H9 (cell line): Measurements from ENCODE around the gene ATP5MC2. TPM values are rescaled to one million over a fixed set of nuclear protein-coding genes. Genes with fewer than 3 reads are reported as not detected.

Source experiments
- DNase-seq: peaks from one replicate; pipeline ENCODE4 v3.0.0-alpha.2; 2017
- H2AFZ ChIP-seq: one replicate; pipeline ENCODE4 v1.6.1; 2013; ENCODE audit warnings: mild to moderate bottlenecking, low read length, control low read depth, moderate library complexity
- H2AK5ac ChIP-seq: 2 replicates; pipeline ENCODE4 v1.6.1; 2013; ENCODE audit warnings: low read length, control low read depth, mixed read lengths; ENCODE audit not compliant: insufficient read length
- H2BK120ac ChIP-seq: one replicate; pipeline ENCODE4 v1.6.1; 2013; ENCODE audit warnings: low read depth, mild to moderate bottlenecking, low read length, control low read depth, inconsistent platforms; ENCODE audit not compliant: poor library complexity, severe bottlenecking
- H2BK12ac ChIP-seq: 2 replicates; pipeline ENCODE4 v1.6.1; 2013; ENCODE audit warnings: low read length, control low read depth, mixed read lengths, low read depth; ENCODE audit not compliant: insufficient read length
- H2BK15ac ChIP-seq: 2 replicates; pipeline ENCODE4 v1.6.1; 2013; ENCODE audit warnings: low read depth, low read length, control low read depth
- H2BK20ac ChIP-seq: one replicate; pipeline ENCODE4 v1.6.1; 2013; ENCODE audit warnings: low read depth, mild to moderate bottlenecking, low read length, control low read depth, inconsistent platforms; ENCODE audit not compliant: poor library complexity, severe bottlenecking
- H2BK5ac ChIP-seq: 2 replicates; pipeline ENCODE4 v1.6.1; 2013; ENCODE audit warnings: low read length, control low read depth, mixed read lengths; ENCODE audit not compliant: insufficient read length
- H3K14ac ChIP-seq: 2 replicates; pipeline ENCODE4 v1.6.1; 2013; ENCODE audit warnings: low read length, control low read depth; ENCODE audit not compliant: insufficient read depth
- H3K18ac ChIP-seq: 2 replicates; pipeline ENCODE4 v1.6.1; 2013; ENCODE audit warnings: low read depth, mild to moderate bottlenecking, mixed read lengths, low read length, control low read depth; ENCODE audit not compliant: insufficient read length
- H3K23ac ChIP-seq: 2 replicates; pipeline ENCODE4 v1.6.1; 2013; ENCODE audit warnings: low read length, control low read depth, mixed read lengths, low read depth; ENCODE audit not compliant: insufficient read length
- H3K23me2 ChIP-seq: 2 replicates; pipeline ENCODE4 v1.6.1; 2013; ENCODE audit warnings: low read depth, mild to moderate bottlenecking, mixed read lengths, low read length, control low read depth; ENCODE audit not compliant: insufficient read length, poor library complexity, severe bottlenecking
- H3K27ac ChIP-seq: 2 replicates; pipeline ENCODE4 v1.5.1; 2013; ENCODE audit warnings: low read length, control low read depth, mixed read lengths, low read depth; ENCODE audit not compliant: insufficient read length
- H3K27me3 ChIP-seq: 2 replicates; pipeline ENCODE4 v1.6.1; 2013; ENCODE audit warnings: low read length, control low read depth, inconsistent platforms; ENCODE audit not compliant: insufficient read depth
- H3K4ac ChIP-seq: 2 replicates; pipeline ENCODE4 v1.6.1; 2013; ENCODE audit warnings: low read depth, mild to moderate bottlenecking, control low read depth, inconsistent platforms, low read length, moderate library complexity
- H3K4me1 ChIP-seq: 2 replicates; pipeline ENCODE4 v1.6.1; 2013; ENCODE audit warnings: low read length, control low read depth, inconsistent platforms; ENCODE audit not compliant: insufficient read depth
- H3K4me2 ChIP-seq: 2 replicates; pipeline ENCODE4 v1.6.1; 2013; ENCODE audit warnings: low read length, control low read depth, mixed read lengths; ENCODE audit not compliant: insufficient read length, insufficient read depth
- H3K56ac ChIP-seq: 2 replicates; pipeline ENCODE4 v1.6.1; 2013; ENCODE audit warnings: low read depth, mild to moderate bottlenecking, mixed read lengths, low read length, control low read depth; ENCODE audit not compliant: insufficient read length
- H3K79me1 ChIP-seq: 2 replicates; pipeline ENCODE4 v1.6.1; 2013; ENCODE audit warnings: low read depth, mild to moderate bottlenecking, moderate library complexity, low read length, control low read depth, inconsistent platforms; ENCODE audit not compliant: insufficient read depth, poor library complexity, severe bottlenecking
- H3K79me2 ChIP-seq: 2 replicates; pipeline ENCODE4 v1.6.1; 2013; ENCODE audit warnings: low read length, control low read depth, inconsistent platforms; ENCODE audit not compliant: insufficient read depth
- H3K9ac ChIP-seq: 2 replicates; pipeline ENCODE4 v1.6.1; 2013; ENCODE audit warnings: low read length, control low read depth, mixed read lengths; ENCODE audit not compliant: insufficient read length; ENCODE audit errors: extremely low read depth
- H3K9me3 ChIP-seq: one replicate; pipeline ENCODE4 v1.6.1; 2013; ENCODE audit warnings: low read depth, low read length, inconsistent platforms; ENCODE audit not compliant: control insufficient read depth
- H3T11ph ChIP-seq: one replicate; pipeline ENCODE4 v1.6.1; 2013; ENCODE audit warnings: mild to moderate bottlenecking, low read length, control low read depth, inconsistent platforms
- H4K20me1 ChIP-seq: one replicate; pipeline ENCODE4 v1.6.1; 2013; ENCODE audit not compliant: control insufficient read depth, insufficient read length, insufficient read depth
- H4K5ac ChIP-seq: 2 replicates; pipeline ENCODE4 v1.6.1; 2013; ENCODE audit warnings: low read depth, mild to moderate bottlenecking, mixed read lengths, low read length, control low read depth; ENCODE audit not compliant: insufficient read length
- H4K8ac ChIP-seq: replicated peaks from 2 replicates; pipeline ENCODE4 v1.6.1; 2013; ENCODE audit warnings: low read length, control low read depth, mixed read lengths, low read depth; ENCODE audit not compliant: insufficient read length
- H4K91ac ChIP-seq: 2 replicates; pipeline ENCODE4 v1.6.1; 2013; ENCODE audit warnings: low read depth, mild to moderate bottlenecking, moderate library complexity, mixed read lengths, low read length, control low read depth; ENCODE audit not compliant: insufficient read length
- H3K27ac Mint-ChIP-seq, 3 experiments: 2 replicates in 2 of 3; 3 replicates in 1 of 3; pipeline ENCODE4 v1.8.0; 2020 to 2021; ENCODE audit warnings: mixed read lengths in 3 of 3, mild to moderate bottlenecking in 1 of 3, moderate library complexity in 1 of 3
- H3K27me3 Mint-ChIP-seq: 2 replicates; pipeline ENCODE4 v1.8.0; 2021; ENCODE audit warnings: low read depth, mild to moderate bottlenecking, moderate library complexity, mixed read lengths
- H3K36me3 Mint-ChIP-seq, 3 experiments: 2 replicates in 2 of 3; 3 replicates in 1 of 3; pipeline ENCODE4 v1.8.0; 2020 to 2021; ENCODE audit warnings: low read depth in 3 of 3, mixed read lengths in 3 of 3; ENCODE audit not compliant: insufficient read depth in 1 of 3
- H3K4me1 Mint-ChIP-seq, 2 experiments: 2 replicates each; pipeline ENCODE4 v1.8.0; 2020; ENCODE audit warnings: mixed read lengths in 2 of 2
- H3K4me3 Mint-ChIP-seq, 2 experiments: 2 replicates in 1 of 2; 3 replicates in 1 of 2; pipeline ENCODE4 v1.8.0; 2020 to 2021; ENCODE audit warnings: mild to moderate bottlenecking in 2 of 2, mixed read lengths in 2 of 2, moderate library complexity in 1 of 2
- H3K9me3 Mint-ChIP-seq, 2 experiments: 2 replicates in 1 of 2; 3 replicates in 1 of 2; pipeline ENCODE4 v1.8.0; 2020; ENCODE audit warnings: mild to moderate bottlenecking in 2 of 2, mixed read lengths in 2 of 2, moderate library complexity in 1 of 2
- CTCF ChIP-seq: fragments of 200-600 bp; sonication (generic); conservative IDR thresholded peaks from 3 replicates; pipeline ENCODE4 v1.8.0; 2021; ENCODE audit warnings: antibody characterized with exemption, mild to moderate bottlenecking
- WGBS: extraction: QIAGEN DNeasy Blood & Tissue Kit; methylation state at CpG from one replicate; pipeline ENCODE4 v1.1.7; 2013; ENCODE audit warnings: missing lambda C conversion rate, low lambda C conversion rate, mixed read lengths; ENCODE audit not compliant: insufficient read length; ENCODE audit errors: extremely low coverage; 5-methylcytosine and 5-hydroxymethylcytosine counted together
- total RNA-seq: library from RNA; stranded (reverse); gene quantifications from 2 replicates; pipeline ENCODE4 v1.2.1, GENCODE V29; 2021

Gene ATP5MC2
- total RNA-seq, 1 experiment from 2014 or later = 379 TPM

DNA sequence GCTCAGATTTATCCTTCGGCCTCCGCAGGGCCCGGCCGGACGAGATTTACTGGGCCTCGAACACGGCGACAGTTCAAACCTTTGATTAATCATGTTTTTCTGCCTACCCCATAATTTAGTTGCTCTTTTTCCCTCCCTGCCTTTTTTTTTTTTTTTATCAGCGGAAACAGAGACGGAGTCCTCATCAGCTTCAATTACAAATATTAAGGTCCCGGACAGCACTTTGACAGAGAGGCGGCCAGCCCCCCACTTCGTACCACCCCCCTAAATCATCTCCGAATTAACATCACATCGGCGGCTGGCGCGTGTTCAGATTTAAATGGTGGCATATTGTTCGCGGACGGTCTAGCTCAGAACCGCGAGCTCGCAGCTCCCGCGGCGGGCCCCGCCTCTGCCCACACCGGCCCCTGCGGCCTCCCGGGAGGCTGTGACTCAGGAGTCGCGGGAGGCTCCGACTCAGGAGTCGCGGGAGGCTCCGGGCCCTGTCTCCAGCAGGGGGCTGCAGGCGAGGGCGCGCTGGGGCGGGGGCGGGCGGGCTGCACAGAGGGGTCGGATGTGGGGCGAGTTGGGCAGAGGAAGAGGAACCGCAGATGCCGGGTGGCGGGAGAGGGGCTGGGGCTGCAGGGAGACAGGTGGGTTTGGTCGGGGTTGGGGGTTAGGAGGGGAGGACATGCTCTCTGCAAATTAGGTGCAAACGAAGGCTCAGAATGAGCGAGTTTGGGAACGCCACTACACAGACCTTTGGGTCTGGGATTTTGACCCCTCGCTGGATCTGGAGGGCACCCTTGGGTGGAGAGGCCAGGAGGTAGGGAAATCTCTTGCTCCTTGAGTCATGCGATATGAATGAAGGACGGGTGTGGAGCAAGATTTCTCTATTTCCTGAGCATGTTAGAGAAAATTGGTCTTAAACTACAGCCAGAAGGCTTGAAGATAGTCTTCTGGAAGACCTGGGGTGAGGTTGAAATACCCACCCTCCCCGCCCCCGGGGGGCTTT is 19.6 kb upstream of the ATP5MC2 start:
- H2BK12ac ChIP-seq = no peak overlapping the region
- no peak overlapping the region for H2AK5ac ChIP-seq
- H3K14ac ChIP-seq = no peak overlapping the region
- Mint-ChIP-seq H3K9me3 (peaks cover 2 to 3% of the 10 kb centered on the region in 2 experiments; a peak in 1 of 5 replicates), H3K36me3 (no peaks in the 10 kb centered on the region), H3K4me1 (peaks cover 28 to 40% of the 10 kb centered on the region in 2 experiments), H3K4me3 (peak overlapping the region; percentile 59 to 75), H3K27me3 (peaks cover 61% of the 10 kb centered on the region), H3K27ac (peak overlapping the region in 1 of 3 experiments; percentile 18; a peak in 3 of 7 replicates)
- no peak overlapping the region for H3K27ac ChIP-seq
- no peak overlapping the region for H3T11ph ChIP-seq
- no peak overlapping the region for H2BK20ac ChIP-seq
- H3K56ac ChIP-seq = no peak overlapping the region
- no peak overlapping the region for H2BK5ac ChIP-seq
- no peak overlapping the region for H3K18ac ChIP-seq
- no peaks in the 10 kb centered on the region; the same call in 1 of the 2 replicates for H3K4me1 ChIP-seq
- no peaks in the 10 kb centered on the region for H4K20me1 ChIP-seq
- H3K27me3 ChIP-seq = peaks cover 4% of the 10 kb centered on the region; the same call in 1 of the 2 replicates
- WGBS = no CpG with 5 or more reads among the region's 57 CpGs
- H2BK120ac ChIP-seq = no peak overlapping the region
- no peak overlapping the region for H4K91ac ChIP-seq
- H2BK15ac ChIP-seq = no peak overlapping the region; the same call in 1 of the 2 replicates
- no peak overlapping the region for H3K4ac ChIP-seq
- H3K23me2 ChIP-seq = peaks cover 17% of the 10 kb centered on the region
- H2AFZ ChIP-seq = no peak overlapping the region
- H4K8ac ChIP-seq = no peak overlapping the region
- H3K79me2 ChIP-seq = no peaks in the 10 kb centered on the region
- H4K5ac ChIP-seq = no peak overlapping the region
- peak overlapping the region; percentile 49 for H3K4me2 ChIP-seq
- peak; percentile 47; the same call in 2 of the 3 replicates for TF ChIP-seq CTCF
- DNase-seq = peak; percentile 79
- no peak overlapping the region for H3K23ac ChIP-seq
- no peaks in the 10 kb centered on the region for H3K79me1 ChIP-seq
- H3K9me3 ChIP-seq = no peaks in the 10 kb centered on the region
- no peak overlapping the region for H3K9ac ChIP-seq
